NCI-H1105 treated with DMSO at 0.1 percent for 48 hours (cell line): ENCODE results near the gene NDUFB11.
A peak's percentile ranks its signal among the peaks of the same experiment; 100 is the strongest.
"Not testable (repeated sequence)": the region's sequence is repeated elsewhere in the genome, so short reads cannot be mapped to it uniquely, and the experiment has no call there.

Experiments used
- DNase-seq: peaks from one replicate; lab custom pipeline; 2025; lab: John Stamatoyannopoulos, UW

Gene NDUFB11

GRCh38 chrX:47146936-47147859, 2.7 kb upstream of the NDUFB11 start:
- no peak for DNase-seq

- DNase-seq, result peak; percentile 23
Observed at GRCh38 chrX:47146121-47146935, 1.8 kb upstream of the NDUFB11 start.

- peak; percentile 41 for DNase-seq
Observed at GRCh38 chrX:47145395-47146120, 1.1 kb upstream of the NDUFB11 start.

GRCh38 chrX:47143894-47144625, 442 bp downstream of the NDUFB11 start:
- DNase-seq, result peak; percentile 34

- DNase-seq, result no peak
Observed at GRCh38 chrX:47138171-47138570, 6.3 kb downstream of the NDUFB11 start.

- not testable (repeated sequence) for DNase-seq
Observed at GRCh38 chrX:47135650-47136049, 8.9 kb downstream of the NDUFB11 start.

GRCh38 chrX:47133493-47133892, 11.0 kb downstream of the NDUFB11 start:
- DNase-seq, result no peak

- no peak for DNase-seq
Observed at GRCh38 chrX:47129899-47130358, 14.6 kb downstream of the NDUFB11 start.

GRCh38 chrX:47129157-47129898, 15.2 kb downstream of the NDUFB11 start:
- peak; percentile 89 for DNase-seq

- not testable (repeated sequence) for DNase-seq
Observed at GRCh38 chrX:47124466-47124865, 20.0 kb downstream of the NDUFB11 start.

GRCh38 chrX:47116551-47117110, 27.9 kb downstream of the NDUFB11 start:
- not testable (repeated sequence) for DNase-seq

GRCh38 chrX:47112316-47112954, 32.1 kb downstream of the NDUFB11 start:
- DNase-seq, result no peak

GRCh38 chrX:47110936-47111615, 33.4 kb downstream of the NDUFB11 start:
- not testable (repeated sequence) for DNase-seq

- DNase-seq, result no peak
Observed at GRCh38 chrX:47101206-47101605, 43.3 kb downstream of the NDUFB11 start.

- no peak for DNase-seq
Observed at GRCh38 chrX:47098338-47099094, 46.0 kb downstream of the NDUFB11 start.

- DNase-seq, result no peak
Observed at GRCh38 chrX:47097018-47097417, 47.5 kb downstream of the NDUFB11 start.

- no peak for DNase-seq
Observed at GRCh38 chrX:47093860-47094259, 50.6 kb downstream of the NDUFB11 start.

GRCh38 chrX:47093248-47093647, 51.3 kb downstream of the NDUFB11 start:
- DNase-seq, result peak; percentile 31
